ENCODE measurements around the gene CTSV.

DNA sequence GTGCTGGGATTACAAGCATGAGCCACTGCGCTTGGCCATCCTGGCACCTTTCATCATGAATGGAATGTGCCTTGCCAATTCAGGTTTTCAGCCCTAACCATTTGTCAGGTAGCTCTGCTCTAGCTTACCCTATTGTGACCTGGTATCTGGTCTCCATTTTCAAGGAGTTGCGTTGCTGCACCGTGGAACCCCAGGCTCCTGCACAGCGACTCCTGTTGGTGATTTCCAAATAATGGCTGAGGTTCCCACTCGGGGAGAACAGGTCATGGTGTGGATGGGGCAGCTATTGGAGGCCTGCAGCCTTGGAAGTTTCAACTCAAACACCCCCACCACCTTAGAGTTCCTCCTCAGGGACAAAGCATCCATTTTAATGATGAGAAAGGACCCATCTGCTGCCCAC is 18.7 kb upstream of the CTSV start:
- TF ChIP-seq CTCF (IDR thresholded peaks at IDR 0.05) (no peak), POLR2A (IDR thresholded peaks at IDR 0.05) (no peak)

Measured in adrenal gland (tissue), 5 donors.